GM19455 (cell line): ENCODE measurements around the gene FAIM2.

Experiments used
- ATAC-seq: cut with Tn5 transposase; IDR thresholded peaks from one replicate; pipeline ENCODE4 v1.9.1; 2021; ENCODE audit not compliant: unreplicated experiment

FAIM2 gene

DNA sequence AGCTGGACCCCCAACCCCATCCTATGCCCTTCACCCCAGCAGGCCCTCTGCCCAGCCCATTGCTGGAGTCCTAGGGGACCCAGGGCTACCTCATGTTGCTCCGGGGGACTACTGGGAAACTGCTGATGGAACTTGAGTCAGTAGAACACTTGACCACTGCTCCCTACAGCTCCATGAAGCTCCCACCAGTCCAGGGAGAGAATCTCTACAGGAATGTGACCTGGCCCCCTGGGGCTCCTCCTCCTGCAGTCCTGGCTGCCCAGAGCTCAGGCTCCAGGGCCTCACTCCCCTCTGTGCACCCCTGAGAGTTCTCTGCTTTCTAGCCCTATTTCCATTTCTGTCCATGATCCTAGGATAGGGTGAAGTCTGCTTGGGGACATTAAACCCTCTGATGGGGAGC, 36.0 kb upstream of the FAIM2 start:
- ATAC-seq: no peak

DNA sequence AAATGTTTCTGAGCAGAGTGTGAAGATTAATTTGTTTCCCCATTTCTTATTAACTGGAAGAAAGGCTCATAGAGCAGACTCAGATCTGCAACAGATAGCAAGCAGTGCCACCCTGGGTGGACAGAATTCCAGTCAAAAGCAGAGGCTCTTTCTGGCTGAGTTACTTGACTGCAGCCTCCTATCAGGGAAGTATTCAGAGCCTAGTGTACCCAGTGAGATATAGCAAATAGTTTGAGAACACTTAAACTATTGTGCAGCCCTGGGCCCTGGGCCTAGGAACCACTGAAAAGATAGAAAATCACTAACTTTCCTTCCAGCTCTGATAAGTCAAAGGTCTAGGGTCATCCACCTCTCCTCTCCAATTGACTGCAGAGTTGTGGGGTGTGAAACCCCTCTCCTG, 35.6 kb upstream of the FAIM2 start:
- ATAC-seq: no peak

DNA sequence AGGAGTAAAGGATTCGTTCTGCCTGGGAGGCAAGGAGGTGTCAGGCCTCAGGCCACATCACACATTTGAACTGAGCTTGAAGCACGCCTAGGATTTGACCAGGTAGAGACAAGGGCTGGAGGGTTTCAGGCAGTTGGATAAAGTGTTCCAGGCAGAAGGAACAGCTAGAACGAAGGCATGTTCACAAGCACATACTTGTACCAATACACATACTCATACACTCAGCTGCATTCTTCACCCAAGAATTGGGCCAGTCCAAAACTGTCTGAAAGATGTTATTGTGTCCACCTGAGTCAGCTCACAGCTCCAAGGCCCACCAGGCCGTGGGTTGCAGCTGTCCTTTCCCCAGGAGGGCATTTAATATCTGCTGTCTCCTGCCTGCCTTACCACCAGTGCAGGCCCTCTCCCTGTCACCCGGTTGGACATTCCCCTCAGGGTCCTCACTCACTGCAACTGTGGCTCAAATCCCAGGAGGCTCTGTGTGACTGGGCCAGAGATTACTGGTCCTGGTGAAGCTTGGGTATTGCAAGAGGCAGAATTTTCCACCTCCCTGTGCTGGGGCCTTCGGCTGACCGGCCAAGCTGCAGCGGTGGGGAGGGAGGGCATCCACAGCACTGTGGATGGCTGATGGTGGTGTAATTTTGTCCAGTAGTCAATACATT, 34.1 kb upstream of the FAIM2 start:
- ATAC-seq: no peak

DNA sequence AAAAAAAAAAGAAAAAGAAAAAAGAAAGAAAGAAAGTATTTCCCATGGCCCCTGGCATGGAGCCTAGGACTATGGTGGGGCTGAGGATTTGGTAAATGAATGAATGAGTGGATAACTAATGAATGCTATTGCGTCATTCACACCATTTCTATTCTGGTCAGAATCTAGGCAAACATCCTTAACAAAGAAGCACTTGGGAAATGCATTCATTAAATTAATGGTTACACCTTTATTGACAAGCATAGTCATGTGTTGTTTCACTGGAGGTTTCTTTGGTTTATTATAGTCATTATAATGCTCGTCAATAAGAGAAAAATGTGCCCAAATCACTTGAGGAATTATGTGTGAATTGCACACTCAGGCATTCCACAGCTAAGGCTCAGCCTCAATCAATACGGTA, 33.2 kb upstream of the FAIM2 start:
- ATAC-seq: no peak

DNA sequence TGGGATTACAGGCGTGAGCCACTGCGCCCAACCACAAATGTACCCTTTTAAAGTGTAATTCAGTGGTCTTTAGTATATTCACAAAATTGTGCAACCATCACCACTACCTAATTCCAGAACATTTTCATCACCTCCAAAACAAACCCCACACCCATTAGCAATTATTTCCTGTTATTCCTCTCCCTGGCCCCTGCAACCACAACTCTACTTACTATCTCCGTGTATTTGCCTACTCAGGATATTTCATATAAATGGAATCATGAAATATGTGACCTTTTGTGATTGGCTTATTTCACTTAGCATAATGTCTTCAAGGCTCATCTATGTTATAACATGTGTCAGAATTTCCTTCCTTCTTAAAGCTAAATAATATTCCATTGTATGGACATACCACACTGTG, 30.8 kb upstream of the FAIM2 start:
- no peak for ATAC-seq

DNA sequence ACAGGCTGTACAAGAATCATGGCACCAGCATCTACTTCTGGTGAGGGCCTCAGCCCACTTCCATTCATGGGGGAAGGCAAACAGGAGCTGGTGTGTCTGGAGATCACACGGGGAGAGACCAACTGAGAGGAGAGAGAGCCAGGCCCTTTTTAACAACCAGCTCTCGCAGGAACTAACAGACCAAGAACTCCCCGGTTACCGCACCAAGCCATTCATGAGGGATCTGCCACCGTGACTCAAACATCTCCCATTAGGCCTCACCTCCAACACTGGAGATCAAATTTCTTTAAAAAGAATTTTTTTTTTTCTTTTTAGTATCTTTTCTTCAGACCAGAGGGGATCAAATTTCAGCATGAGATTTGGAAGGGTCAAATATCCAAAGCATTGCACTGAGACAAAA, 30.1 kb upstream of the FAIM2 start:
- no peak for ATAC-seq

DNA sequence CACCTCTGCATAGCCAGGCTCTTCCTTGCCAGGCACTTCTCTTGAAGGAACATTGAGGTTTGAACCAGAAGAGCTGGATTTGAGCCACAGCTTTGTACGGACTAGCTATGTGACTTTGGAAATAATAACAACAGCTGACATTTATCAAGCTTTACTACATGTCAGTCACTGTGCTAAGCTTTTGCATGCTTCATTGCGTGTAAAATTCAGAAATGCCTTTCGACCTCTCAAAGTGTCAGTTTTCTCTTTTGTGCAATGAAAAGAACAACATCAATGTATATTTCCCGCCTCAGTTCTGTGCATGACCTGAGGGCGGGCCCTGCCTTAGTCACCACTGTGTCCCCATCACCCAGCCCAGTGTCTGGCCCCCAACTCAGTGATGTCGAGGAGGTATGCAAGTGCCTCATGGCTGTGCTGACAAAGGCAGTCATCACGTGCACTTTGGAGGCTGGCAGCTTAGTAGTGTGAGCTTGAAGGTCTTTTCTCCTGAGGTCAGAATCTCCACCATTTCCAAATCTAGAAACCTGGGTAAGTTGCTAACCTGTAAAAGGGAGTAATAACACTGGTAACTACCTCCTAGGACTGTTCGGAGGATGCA, 28.9 kb upstream of the FAIM2 start:
- ATAC-seq: no peak

DNA sequence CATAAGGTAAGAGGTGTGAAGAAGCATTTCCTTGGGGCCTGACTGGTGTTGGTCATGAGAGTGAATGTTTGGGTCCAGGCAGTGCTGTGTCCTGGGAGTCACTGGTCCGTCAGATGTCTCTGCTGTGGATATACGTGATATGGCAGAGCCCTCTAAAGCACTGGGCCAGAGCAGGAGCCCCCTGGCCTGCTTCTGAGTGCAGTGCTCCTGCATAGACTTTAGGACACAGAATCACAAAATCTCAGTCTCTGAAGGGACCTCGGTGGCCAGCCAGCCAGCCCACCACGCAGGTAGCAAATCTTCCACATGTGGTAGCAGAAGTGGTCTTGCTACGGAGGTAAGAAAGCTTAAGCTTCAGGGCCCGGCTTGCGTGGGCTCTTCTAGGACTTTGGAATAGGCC, 28.3 kb upstream of the FAIM2 start:
- no peak for ATAC-seq

DNA sequence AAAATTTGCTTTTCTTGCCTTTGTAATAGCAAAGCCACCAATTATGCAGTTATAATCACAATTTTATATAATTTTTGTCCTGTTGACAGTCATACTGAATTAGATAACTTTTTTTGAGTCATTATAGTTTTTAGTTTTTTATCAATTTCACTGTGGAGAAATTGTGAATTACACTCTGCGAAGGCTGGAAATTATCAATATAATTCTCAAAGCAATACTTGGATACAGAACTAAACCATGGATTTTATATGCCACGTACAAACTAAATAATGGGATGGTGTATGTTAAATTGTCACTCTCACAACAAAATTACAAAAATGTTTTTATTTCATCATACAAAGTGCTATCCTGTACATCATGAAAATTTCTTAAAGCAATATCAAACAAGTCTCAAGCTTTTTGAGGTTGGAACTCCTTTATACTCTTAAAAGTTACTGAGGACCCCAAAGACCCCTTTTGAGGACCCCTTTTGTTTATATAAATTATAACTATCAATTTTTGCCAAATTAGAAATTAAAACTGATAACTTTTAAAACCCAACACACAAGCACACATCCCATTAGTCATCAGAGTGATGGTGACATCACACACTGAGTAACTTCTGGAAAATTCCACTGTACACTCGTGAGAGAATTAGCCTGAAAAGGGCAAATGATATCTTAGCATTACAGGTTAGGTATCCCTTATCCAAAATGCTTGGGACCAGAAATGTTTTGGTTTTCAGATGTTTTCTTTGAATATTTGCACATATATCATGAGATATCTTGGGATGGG, 27.0 kb upstream of the FAIM2 start:
- no peak for ATAC-seq

DNA sequence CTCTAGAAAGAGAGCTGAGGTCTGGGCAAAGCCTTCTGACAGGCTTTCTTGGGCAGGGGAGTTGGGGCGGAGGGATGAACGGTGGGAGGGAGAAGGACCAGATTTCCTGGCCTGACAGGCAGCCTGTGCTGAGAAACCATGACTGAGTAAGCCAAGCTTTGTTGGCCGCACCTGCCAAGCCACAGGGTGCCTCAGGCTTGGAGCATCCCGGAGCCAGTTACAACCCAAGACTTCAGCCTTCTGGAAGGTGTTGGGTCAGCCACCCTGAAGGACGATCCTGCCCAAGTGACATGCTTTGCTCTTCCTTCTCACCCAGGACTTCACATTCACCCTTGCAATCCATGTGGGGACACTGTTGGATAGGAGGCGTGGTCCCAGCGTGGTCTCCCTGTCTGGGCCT, 25.9 kb upstream of the FAIM2 start:
- ATAC-seq: no peak

DNA sequence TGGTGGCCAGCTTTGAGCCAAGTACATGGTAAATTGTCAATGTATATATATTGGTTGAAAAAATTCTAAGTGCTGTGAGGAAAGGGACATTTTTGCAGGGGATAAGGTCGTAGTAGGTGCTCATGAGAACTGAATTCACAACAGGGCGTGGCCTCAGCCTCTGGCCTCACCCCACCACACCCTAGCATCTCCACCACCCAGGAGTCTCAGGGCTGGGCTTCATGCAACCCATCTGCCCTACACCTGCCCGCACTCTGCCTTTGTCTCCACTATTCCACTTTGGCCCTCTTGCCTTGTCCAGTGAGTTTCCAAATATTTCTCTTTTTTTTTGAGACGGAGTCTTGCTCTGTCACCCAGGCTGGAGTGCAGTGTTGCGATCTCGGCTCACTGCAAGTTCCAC, 24.8 kb upstream of the FAIM2 start:
- no peak for ATAC-seq

DNA sequence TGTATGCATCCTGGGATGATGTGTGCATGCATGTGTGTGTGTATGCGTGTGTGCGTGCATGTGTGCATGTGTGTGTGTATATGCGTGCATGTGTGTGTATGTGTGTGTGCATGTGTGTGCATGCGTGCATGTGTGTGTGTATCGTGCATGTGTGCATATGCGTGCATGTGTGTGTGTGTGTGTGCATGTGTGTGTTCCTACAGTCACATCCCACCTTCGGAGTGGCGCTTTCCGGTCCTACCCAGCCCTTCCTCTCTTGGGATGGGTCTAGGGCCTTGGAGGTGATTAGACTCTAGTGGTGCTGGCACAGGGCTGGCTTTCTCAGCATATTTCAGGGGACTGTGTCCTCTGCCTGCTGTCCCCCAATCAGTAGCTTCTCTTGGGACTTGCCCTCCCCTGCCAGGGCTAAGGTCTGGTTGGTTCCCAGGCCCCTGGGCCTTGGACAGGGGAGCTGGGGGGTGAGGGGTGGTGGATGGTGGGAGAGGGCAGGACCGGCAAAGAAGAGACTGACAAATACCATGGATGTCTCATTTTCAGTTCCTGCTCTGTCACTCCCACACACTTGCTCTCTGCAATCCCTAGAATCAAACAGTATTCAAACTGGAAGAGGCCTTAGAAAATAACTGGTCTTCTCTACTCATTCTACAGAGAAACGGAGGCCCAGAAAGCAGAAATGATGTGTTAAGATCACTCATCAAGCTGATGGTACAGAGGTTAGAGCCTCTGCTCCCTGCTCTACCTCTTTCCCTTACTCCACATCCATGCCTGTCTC, 21.9 kb upstream of the FAIM2 start:
- ATAC-seq: no peak

DNA sequence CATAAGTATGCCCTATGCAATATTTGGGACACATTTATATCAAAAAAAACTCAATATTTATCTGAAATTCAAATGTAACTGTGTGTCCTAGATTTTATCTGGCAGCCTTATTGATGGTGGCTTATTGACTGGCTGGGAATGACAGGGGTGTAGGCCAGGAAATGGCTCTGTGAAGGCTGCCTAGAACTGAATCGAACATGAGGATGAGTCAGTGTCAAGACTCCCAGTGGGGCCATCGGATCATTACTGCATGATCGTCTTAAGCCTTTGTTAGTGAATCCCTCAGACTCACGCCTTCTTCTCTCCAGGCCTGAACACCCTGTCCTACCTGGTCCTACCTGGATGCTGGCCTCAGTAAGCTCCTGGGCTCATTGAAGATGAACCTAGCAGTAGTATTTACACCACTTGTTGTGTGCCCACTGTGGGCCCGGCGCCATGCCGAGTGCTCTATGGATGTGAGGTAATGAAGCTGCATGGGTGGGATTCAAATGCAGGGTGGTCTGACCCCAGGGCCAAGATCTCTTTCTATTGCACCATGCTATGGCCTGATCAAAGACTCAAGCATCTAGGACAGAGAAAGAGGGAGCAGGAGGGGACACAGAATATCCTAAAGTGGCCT, 21.0 kb upstream of the FAIM2 start:
- ATAC-seq: no peak

DNA sequence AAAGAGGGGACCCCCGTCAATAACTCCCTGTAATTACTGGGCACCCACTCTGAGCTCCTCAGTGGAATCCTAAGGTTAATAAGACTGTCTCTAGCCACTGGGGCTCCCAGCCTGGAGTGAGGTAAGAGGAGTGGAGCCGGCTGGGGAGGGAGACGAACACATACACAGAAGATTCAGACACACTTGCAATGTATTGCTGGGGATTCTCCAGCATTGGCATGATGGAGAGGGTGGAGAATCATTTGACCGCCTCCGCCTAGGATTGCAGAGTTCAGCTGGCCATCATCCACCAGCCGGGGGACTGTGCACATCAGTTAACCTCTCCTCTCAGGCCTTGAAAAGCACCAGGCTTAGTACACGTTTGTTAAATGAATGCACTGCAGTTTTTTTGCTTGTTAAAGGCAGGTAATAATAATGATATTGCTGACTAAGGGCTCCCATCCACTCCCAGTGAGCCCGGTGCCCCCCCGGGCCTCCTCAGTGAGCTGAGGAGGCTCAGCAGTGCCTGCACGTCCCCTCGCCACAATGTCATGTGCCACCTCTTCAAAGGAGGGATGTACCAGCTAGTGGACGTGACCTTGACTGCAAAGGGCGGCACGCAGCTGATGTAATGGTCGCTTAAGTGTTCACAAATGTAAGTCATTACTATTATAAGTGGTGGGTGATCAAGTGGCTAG, 20.3 kb upstream of the FAIM2 start:
- ATAC-seq: no peak

DNA sequence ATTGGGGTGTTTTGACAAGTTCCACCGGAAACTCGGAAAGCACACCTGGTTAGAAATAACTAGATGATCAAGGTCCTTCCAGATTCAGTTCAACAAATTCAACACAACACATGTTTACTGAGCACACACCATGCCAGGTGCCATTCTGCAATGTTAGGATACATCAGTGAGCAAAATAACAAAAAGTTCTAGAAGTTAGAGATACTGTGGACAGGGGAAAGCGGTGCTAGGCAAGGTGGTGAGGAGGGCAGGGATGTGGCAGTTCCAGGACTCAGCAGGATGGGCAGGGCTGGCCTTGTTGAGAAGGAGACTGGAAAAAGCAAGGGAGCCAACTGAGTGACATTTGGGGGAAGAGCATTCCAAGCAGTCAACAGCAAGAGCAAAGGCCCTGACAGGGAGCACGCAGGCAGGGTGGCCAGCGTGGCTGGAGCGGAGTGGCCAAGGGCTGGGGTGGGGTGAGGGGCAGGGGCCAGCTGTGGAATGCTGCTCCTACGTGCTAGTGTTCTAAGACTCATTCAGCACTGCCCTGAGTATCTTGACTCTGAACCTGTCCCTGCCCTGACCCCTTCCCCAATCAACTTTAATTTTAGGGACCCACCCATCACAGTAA, 19.4 kb upstream of the FAIM2 start:
- ATAC-seq: no peak

DNA sequence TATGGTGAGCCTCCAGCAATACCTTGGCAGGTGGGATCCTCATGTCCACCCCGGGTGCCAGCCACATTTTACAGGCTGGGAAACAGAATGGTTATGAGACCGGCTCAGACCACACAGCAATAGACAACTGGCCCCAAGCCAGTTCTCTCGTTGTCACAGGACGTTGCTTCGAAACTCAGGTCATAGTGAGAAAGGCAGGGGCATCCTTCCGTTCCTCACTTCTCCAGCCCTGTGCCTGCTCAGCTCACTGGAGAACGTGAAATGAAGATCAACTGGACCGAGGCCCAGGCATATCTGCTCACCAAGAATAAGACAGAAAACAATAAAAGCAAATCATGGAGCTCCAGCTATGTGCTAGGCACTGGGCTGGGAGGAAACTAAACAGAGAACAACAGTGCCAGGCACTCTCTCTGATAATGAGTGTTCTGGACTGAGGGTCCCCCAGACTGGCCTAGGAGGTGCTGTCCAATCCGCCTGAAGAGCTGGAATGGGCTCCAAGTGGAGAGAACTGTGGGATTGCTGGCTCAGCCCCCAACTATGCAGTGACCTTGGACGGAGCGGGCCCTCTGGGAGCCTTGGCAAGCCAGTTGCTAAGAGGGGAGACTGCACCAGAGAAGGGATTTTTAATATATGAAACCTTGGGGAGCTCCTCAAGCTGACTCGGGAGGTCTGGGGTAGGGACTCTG, 18.8 kb upstream of the FAIM2 start:
- ATAC-seq: no peak

DNA sequence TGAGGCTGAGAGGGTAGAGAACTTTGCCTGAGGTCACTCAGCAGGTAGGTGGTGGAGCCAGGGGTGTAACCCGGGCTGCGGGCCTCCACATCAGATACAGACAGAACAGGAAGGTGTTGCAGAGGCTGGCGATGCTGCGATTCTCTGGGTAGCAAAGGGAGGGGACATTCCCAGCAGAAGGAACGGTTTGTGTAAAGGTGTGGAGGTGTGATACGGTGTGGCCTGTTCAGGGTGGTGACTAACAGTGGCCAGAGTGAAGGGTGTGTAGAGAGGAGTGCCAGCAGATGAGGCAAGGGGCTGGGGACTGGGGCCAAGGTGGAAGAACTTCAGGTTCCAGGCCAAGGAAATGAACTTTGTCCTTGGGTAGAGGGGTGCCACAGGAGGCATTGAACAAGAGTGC, 18.2 kb upstream of the FAIM2 start:
- ATAC-seq: no peak

DNA sequence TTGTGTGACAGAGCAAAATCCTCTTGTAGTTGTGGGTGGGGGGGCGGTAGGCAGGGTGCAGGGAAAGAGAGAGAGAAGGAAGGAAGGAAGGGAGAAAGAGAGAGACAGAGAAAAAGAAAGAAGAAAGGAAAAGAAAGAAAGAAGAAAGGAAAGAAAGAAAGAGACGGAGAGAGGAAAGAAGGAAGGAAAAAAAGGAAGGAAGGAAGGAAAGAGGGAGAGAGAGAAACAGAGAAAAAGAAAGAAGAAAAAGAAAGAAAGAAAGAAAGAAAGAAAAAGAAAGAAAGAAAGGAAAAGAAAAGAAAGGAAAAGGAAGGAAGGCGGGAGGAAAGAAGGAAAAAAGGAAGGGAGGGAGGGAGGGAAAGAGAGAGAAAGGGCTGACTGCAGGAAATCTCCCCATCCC, 17.6 kb upstream of the FAIM2 start:
- ATAC-seq: no peak

DNA sequence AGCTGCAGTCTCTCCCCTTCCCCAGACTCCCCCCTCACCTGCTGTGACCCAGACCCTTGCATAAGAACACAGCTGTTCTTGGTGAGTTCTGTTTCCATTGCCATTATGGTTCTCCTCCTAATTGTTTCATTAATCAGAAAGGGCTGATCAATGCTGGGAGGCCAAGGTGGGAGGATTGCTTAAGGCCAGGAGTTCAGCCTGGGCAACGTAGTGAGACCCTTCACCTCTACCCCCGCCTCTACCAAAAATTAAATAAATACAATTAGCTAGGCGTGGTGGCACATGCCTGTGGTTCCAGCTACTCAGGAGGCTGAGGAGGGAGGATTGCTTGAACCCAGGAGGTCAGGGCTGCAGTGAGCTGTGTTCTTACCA, 17.2 kb upstream of the FAIM2 start:
- no peak for ATAC-seq
